PFSK-1 (cell line): ENCODE data around the gene L3MBTL4.

Experiments
- FOXP2 ChIP-seq: optimal IDR thresholded peaks from 2 replicates; pipeline ENCODE3; 2011; ENCODE audit warnings: borderline replicate concordance, control low read depth, inconsistent platforms; ENCODE audit not compliant: insufficient read depth; ENCODE audit errors: extremely low read length, extremely low read depth
- POLR2AphosphoS5 ChIP-seq: IDR thresholded peaks from 2 replicates; pipeline ENCODE4 v1.6.1; 2012; ENCODE audit warnings: low read depth, mild to moderate bottlenecking, control low read depth, low read length, moderate library complexity
- REST ChIP-seq, 2 experiments: IDR thresholded peaks; 2 replicates each; pipeline versions ENCODE4 v1.6.1 to v1.8.0; 2011 to 2012; ENCODE audit warnings: low read depth in 2 of 2, low read length in 2 of 2, control low read depth in 1 of 2, inconsistent platforms in 1 of 2, mild to moderate bottlenecking in 1 of 2, moderate library complexity in 1 of 2; ENCODE audit not compliant: insufficient read depth in 1 of 2
- SIN3A ChIP-seq: IDR thresholded peaks from 2 replicates; pipeline ENCODE4 v1.6.1; 2012; ENCODE audit warnings: mild to moderate bottlenecking, low read length, moderate library complexity, borderline replicate concordance; ENCODE audit not compliant: insufficient read depth
- TAF1 ChIP-seq: IDR thresholded peaks from 2 replicates; pipeline ENCODE4 v1.6.1; 2012; ENCODE audit warnings: low read length, control low read depth, borderline replicate concordance; ENCODE audit not compliant: insufficient read depth

The L3MBTL4 gene

DNA sequence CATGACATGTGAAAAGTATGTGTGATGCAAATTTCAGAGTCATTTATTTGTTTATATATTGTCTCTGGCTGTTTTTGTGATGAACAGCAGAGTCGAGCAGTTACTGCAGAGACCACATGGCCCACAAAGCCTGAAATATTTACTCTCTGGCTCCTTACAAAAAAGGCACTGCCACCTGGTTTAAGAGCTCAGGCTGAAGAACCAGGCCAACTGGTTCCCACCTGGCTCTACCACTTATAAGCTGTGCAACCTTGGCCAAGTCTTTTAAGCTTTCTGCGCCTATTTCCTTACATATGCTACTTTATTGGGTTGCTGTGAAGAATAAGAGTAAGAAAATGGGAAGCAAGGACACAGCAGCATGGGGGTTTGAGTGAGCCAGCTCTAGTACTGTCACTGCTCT, 207.6 kb downstream of the L3MBTL4 start:
- TF ChIP-seq POLR2AphosphoS5 (no peak), TAF1 (no peak), FOXP2 (no peak), SIN3A (no peak), REST (IDR thresholded peaks at IDR 0.05; ENCODE audit: insufficient read depth in 1 of 2, low read depth in 2 of 2, low read length in 2 of 2) (no peak)

DNA sequence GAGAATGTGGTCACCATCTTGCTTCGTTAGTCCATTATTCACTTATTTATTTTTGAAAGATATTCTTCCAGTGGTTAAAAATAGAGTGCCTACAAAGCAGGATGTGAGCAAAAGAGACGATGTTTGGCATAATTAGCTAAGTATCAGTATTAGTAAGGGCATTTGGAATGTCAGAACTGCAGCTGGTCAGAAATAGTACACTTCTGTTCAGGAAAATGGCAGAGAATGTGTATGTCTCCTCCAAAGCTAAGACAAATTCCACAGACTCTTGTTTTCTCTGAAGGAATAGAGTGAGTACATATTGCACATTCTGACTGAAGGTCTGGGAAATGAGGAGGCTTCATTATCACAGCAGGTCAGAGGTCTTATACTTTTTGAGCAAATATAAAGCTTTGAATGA, 209.0 kb downstream of the L3MBTL4 start:
- TF ChIP-seq FOXP2 (no peak), POLR2AphosphoS5 (no peak), REST (IDR thresholded peaks at IDR 0.05; ENCODE audit: insufficient read depth in 1 of 2, low read depth in 2 of 2, low read length in 2 of 2) (no peak), TAF1 (no peak), SIN3A (no peak)

DNA sequence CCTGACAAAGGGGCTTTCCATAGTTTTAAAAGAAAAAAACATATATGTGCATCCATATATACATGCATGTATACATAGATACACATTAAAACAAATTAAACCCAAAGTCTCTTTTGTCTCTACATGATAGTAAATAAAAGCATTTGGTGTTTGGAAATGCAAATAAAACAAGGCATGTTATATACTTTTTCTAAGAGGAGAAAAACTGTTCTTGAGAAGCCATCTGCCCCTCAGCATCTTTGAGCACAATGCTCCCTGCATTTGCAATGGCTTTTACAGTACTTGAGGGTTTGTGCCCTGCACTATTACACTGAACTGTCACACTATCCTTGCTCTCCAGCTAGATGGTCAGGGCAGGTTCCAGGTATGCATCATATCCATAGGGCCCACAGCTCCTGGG, 210.2 kb downstream of the L3MBTL4 start:
- TF ChIP-seq TAF1 (no peak), SIN3A (no peak), FOXP2 (no peak), POLR2AphosphoS5 (no peak), REST (IDR thresholded peaks at IDR 0.05; ENCODE audit: insufficient read depth in 1 of 2, low read depth in 2 of 2, low read length in 2 of 2) (no peak)

- TF ChIP-seq REST (IDR thresholded peaks at IDR 0.05; ENCODE audit: insufficient read depth in 1 of 2, low read depth in 2 of 2, low read length in 2 of 2), result no peak
- TF ChIP-seq POLR2AphosphoS5, result no peak
These were observed 210.9 kb downstream of the L3MBTL4 start for GRCh38 chr18:6203791-6204190.

- TF ChIP-seq SIN3A (no peak), FOXP2 (no peak), POLR2AphosphoS5 (no peak), REST (IDR thresholded peaks at IDR 0.05; ENCODE audit: insufficient read depth in 1 of 2, low read depth in 2 of 2, low read length in 2 of 2) (no peak), TAF1 (no peak)
These were observed 211.8 kb downstream of the L3MBTL4 start for GRCh38 chr18:6202861-6203260.
